ENCODE results near the gene TCL1A. TPM values are rescaled to one million over a fixed set of nuclear protein-coding genes. Genes with fewer than 3 reads are reported as not detected.

The TCL1A gene
- total RNA-seq, 1 experiment from 2014 or later, result 0.30 TPM

GRCh38 chr14:95761436-95761835 lies 47.5 kb upstream of the TCL1A start:
- Histone ChIP-seq H3K9me3 (ENCODE audit: control insufficient read depth in 1 of 2, insufficient read depth in 1 of 2, low read depth in 1 of 2, low read length in 2 of 2) (no peaks in the 10 kb centered on the region), H4K20me1 (ENCODE audit: insufficient read depth) (no peaks in the 10 kb centered on the region), H3K4me1 (ENCODE audit: control insufficient read depth in 1 of 2, insufficient read depth in 2 of 2, low read length in 2 of 2) (no peaks in the 10 kb centered on the region), H3K27ac (ENCODE audit: low read depth, low read length) (no peak overlapping the region), H3K4me2 (ENCODE audit: low read length) (no peak overlapping the region), H3K36me3 (ENCODE audit: control insufficient read depth in 1 of 2, insufficient read depth in 2 of 2, low read length in 2 of 2) (no peaks in the 10 kb centered on the region), H3K79me2 (ENCODE audit: insufficient read depth, low read length) (no peaks in the 10 kb centered on the region), H3K9ac (ENCODE audit: low read length) (no peak overlapping the region), H3K9me2 (ENCODE audit: insufficient read depth) (no peaks in the 10 kb centered on the region), H3K4me3 (replicated peaks in 1 of 2; ENCODE audit: low read depth in 1 of 2, low read length in 2 of 2) (no peak overlapping the region), H2AFZ (ENCODE audit: low read depth, low read length, poor library complexity, severe bottlenecking) (no peak overlapping the region), H3K27me3 (ENCODE audit: insufficient read depth, low read length) (peaks cover 33% of the 10 kb centered on the region)
- intact Hi-C loops (cut with micrococcal nuclease), result no loop called here
- ChIA-PET RAD21 (ENCODE audit: low non-redundant PET in 1 of 2, low total read pairs in 2 of 2, uncharacterized antibody in 2 of 2, unreplicated experiment in 2 of 2) (no interaction called here), CTCF (no interaction called here), POLR2A (no interaction called here)
- ATAC-seq, result no peak
- no peak for TF ChIP-seq EZH2 (IDR thresholded peaks at IDR 0.05)
- TF ChIP-seq CBX3 (IDR thresholded peaks at IDR 0.05; ENCODE audit: low read depth), result no peak
- no peak for TF ChIP-seq ZNF274 (IDR thresholded peaks at IDR 0.05; ENCODE audit: low read depth, low read length)
- no peak for TF ChIP-seq ZFX (IDR thresholded peaks at IDR 0.05)
- TF ChIP-seq JUND (IDR thresholded peaks at IDR 0.05), result no peak
- no peak for TF ChIP-seq FOSL1 (IDR thresholded peaks at IDR 0.05; ENCODE audit: low read depth)
- no peak for TF ChIP-seq YY1 (IDR thresholded peaks at IDR 0.05; ENCODE audit: extremely low read depth, insufficient replicate concordance, low read depth, low read length)
- no peak for TF ChIP-seq ZBTB33 (IDR thresholded peaks at IDR 0.05; ENCODE audit: extremely low read depth, insufficient replicate concordance, low read length)
- no peak for TF ChIP-seq POLR2A (IDR thresholded peaks at IDR 0.05; ENCODE audit: borderline replicate concordance, extremely low read depth, insufficient read depth, insufficient read length)
- TF ChIP-seq REST (IDR thresholded peaks at IDR 0.05; ENCODE audit: low read depth), result no peak
- no peak for DNase-seq (ENCODE audit: low read depth, low spot score)
- no TSS peak for BruUV-seq (replicated peaks)

Measured in HCT116 (cell line).